MM.1S (cell line): ENCODE results near the gene NRG2.

Experiments
- CTCF ChIP-seq: fragments of 300-600 bp; sonication (generic); IDR thresholded peaks from 2 replicates; pipeline ENCODE4 v1.5.1; 2016; ENCODE audit warnings: antibody characterized with exemption, low read length, mixed read lengths
- EZH2 ChIP-seq: fragments of 300-600 bp; sonication (generic); optimal IDR thresholded peaks from 2 replicates; pipeline ENCODE3; 2017; ENCODE audit warnings: low read depth, mild to moderate bottlenecking, antibody characterized with exemption, low read length, mixed read lengths

GRCh38 chr5:139870677-139871076, 172.4 kb downstream of the NRG2 start:
- TF ChIP-seq CTCF, result no peak
- TF ChIP-seq EZH2, result no peak
